GM18508 (cell line): ENCODE measurements around the gene SEC22C.

Experiments used
- ATAC-seq: cut with Tn5 transposase; IDR thresholded peaks from one replicate; pipeline ENCODE4 v1.9.1; 2021; ENCODE audit warnings: moderate number of reproducible peaks; ENCODE audit not compliant: insufficient read depth, unreplicated experiment

Gene SEC22C

GRCh38 chr3:42515976-42516375 lies 65.8 kb downstream of the SEC22C start:
- no peak for ATAC-seq

DNA sequence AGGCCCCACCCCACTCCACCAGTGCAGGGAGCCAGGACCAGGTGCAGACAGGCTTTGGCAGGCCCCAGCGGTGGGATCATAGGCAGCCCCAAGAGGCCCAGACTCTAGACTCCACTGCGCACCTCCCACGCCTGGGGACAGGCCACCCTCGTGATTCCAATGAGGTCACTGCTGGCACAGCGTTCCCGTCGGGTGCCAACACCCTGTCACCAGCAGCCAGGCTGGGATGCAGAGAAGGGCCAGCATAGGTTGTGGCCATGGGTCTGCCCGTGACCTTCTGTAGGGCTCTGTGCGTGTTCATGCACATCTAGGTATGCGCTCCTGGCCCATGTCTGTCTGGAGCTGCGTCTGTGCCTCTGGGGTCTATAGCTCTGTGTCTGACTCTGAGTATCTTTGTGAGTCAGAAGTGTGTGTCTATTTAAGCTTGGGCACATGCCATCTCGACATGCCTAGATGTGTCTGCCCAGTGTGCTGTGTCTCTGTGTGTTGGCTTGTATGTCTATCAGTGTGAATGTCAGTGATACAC lies 66.3 kb downstream of the SEC22C start:
- no peak for ATAC-seq

GRCh38 chr3:42514876-42515275 lies 66.9 kb downstream of the SEC22C start:
- ATAC-seq: no peak

- no peak for ATAC-seq
Observed at GRCh38 chr3:42513521-42513920, 68.2 kb downstream of the SEC22C start.

DNA sequence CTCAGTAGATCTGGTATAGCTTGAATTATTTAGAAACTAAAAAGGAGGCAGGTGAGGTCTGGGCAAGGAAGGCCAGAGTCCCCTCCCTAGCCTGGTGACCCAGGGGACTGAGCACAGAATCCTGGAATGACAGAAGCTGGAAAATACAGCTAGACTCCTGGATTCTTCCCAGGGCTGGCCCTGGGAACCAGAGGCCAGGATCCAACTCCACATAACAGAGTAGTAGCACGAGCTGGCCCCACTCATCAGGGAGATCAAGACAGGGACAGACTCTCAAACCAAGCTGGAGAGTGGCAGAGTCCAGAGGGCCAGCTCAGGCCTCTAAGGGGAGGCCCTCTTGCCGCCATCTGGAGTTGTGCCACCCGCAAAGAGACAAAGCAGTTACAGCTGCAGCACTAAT lies 68.6 kb downstream of the SEC22C start:
- no peak for ATAC-seq

DNA sequence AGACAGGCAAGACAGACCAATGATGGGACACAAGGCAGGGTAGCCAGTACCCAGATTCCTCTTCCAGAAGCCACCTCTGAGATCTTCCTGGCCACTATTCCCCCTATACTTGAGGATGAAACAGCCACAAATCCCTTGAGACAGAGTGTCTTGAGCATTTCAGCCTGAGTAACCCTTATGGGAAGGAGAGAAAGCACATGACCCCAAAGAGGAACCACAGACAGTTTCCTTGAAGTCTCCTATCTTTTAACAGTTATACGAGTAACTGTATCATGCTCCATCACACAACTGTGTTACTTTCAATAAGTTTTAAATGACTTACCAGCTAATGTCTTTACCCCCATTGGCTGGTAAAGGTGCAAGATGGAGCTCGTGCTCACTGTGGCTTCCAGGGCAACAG lies 70.0 kb downstream of the SEC22C start:
- ATAC-seq: no peak

GRCh38 chr3:42511201-42511600 lies 70.6 kb downstream of the SEC22C start:
- ATAC-seq: no peak

- ATAC-seq: no peak
Observed at GRCh38 chr3:42510325-42510724, 71.4 kb downstream of the SEC22C start.

DNA sequence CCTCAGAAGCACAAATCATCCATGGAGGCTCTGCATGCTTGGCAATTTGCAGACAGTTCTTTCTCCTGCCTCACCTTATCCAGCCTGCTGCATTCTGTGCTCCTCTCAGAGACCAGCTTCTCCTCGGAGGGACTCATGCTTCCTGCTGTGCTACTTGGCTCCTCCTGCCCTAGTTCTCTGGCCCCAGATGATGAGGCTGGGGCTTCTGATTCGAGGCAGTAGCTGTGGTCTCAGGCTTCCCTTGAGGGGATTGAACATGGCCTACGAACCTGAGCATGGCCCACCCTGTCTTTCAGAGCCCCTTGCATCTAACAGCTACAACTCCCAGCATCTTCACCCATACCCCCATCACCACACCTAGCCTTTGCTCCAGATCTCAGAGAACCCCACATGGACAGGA lies 72.7 kb downstream of the SEC22C start:
- no peak for ATAC-seq

DNA sequence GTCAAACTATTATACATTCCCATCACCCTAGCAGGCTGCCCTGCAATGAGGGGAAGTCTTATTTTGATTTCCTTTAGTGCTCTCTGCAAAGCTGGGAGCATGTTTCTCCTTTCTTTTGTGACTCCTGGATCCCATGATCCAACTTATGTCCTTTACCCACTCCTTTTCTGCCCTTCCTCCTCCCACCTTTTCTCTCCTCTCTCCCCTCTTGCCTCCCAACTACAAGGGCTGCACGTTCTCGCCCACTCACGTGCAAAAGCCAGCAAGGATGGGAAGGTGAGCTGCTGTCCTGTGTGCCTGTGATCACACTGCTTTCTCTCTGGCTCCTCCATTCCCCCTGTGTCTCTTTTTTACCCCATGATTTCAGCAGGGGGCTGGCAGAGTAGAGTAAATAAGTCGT lies 73.2 kb downstream of the SEC22C start:
- no peak for ATAC-seq

GRCh38 chr3:42507761-42508335 lies 73.9 kb downstream of the SEC22C start:
- ATAC-seq: no peak

DNA sequence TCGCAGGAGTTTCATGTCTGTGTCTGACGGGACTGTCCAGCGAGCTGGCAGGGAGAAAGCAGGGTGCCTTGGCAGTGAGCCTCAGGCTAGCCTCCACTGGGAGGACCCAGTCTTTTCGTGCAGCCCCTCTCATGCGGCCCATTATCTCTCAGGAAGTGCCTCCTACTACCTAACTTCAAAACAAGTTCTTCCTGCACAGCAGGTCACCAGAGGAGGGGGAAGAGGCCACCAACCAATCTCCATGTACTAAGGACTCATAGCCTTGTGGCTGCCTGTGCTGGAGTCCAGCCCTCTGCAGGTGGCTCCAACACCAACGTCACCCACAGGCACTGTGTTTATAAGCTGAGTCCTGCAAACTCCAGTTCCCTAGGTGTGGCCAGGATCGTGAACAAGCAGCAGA lies 74.5 kb downstream of the SEC22C start:
- ATAC-seq: no peak

DNA sequence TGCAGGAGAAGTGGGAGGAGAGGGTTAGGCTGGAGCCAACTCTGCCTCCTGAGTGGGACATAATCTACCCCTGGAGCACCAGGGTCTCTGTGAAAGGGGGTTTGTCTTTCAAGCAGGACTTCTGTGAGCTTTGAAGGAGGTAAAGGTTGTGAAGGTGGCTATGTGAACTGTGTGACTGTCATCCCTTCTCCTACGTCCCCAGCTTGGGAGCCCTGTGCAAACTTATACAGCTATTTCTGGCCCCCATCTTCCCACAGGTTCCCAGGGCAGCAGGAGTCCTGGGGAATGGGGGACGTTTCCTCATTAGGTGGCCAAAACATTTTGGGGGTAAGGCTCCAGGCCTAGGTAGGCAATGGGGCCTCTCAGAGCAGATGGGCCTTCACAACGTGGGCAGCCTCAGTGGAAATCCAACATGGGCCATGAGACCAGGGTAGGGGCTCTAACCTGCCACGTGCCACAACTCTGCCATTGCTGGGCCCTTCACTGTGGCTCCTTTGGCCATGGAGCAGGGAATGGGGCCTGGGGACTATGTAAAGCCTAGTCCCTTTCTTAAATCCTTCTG lies 75.8 kb downstream of the SEC22C start:
- ATAC-seq: no peak

- no peak for ATAC-seq
Observed at GRCh38 chr3:42505128-42505848, 76.5 kb downstream of the SEC22C start.

GRCh38 chr3:42504334-42505127 lies 77.2 kb downstream of the SEC22C start:
- ATAC-seq: no peak

DNA sequence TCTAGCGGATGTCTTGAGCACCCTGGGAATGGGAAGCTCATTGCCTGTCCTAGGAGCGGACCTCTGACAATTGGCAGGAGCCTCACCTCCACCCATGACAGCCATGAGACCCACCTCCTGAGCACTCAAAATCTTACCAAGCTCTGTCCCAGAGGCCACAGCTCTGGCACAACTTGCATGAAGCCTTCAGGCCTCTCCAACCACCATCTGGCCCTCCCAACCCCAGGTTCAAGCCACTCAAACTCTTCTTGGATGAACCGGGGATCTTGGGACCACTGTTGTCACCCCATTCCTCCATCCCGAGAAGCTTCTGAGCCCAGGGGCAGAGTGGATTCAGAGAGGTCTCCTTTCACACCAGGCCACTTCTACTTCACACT lies 77.8 kb downstream of the SEC22C start:
- no peak for ATAC-seq

- ATAC-seq: no peak
Observed at GRCh38 chr3:42503251-42503924, 78.4 kb downstream of the SEC22C start.

DNA sequence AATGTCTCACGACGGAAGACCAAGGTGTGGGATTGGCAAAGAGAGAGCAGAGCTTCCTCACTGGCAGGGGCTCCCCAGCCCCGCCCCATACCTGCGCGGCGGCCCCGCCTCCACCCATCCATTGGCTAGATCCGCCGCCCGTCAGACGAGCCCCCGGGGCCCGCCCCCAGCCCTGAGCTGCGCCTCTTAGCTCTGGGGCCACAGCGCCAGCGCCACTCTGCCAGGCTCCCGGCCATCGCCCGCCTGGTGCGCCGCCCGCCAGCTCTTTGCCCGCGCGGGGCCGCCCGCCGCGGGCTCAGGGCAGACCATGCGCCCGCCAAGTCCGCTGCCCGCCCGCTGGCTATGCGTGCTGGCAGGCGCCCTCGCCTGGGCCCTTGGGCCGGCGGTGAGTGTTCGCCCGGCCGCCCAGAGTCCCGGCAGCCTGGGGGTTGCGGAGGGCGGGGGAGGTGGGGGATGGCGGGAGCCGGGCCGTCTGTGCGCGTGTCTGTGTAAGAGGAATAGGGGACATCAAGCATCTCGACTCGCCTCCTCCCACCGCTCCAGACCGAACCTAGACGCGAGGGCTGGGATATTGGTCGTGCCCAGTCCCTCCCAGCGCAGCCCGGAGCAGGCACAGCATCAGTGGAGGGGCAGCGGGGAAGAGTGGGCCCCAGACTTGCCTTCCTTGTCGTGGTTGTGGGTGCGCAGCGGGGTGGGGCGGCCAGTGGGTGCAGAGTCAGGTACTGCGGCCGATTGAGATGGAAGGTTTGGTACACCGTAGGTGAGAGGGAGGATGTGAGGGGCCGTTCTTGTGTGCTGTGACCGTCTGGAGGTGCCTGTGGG lies 79.1 kb downstream of the SEC22C start, which contains the start of gene VIPR1:
Gene VIPR1 (plus strand): TSS at position 215 of the 822 bp plus-strand sequence. CDS start 93 bp downstream, at position 308.
- ATAC-seq: peak; percentile 64

GRCh38 chr3:42501681-42502428 lies 79.9 kb downstream of the SEC22C start:
- ATAC-seq: peak; percentile 3
